D341Med (cell line): ENCODE results near the gene PCDH1.
"Not testable (repeated sequence)": the region's sequence is repeated elsewhere in the genome, so short reads cannot be mapped to it uniquely, and the experiment has no call there.

Experiments
- DNase-seq: peaks from one replicate; pipeline ENCODE4 v3.0.0; 2012; ENCODE audit warnings: low spot score

Gene PCDH1

DNA sequence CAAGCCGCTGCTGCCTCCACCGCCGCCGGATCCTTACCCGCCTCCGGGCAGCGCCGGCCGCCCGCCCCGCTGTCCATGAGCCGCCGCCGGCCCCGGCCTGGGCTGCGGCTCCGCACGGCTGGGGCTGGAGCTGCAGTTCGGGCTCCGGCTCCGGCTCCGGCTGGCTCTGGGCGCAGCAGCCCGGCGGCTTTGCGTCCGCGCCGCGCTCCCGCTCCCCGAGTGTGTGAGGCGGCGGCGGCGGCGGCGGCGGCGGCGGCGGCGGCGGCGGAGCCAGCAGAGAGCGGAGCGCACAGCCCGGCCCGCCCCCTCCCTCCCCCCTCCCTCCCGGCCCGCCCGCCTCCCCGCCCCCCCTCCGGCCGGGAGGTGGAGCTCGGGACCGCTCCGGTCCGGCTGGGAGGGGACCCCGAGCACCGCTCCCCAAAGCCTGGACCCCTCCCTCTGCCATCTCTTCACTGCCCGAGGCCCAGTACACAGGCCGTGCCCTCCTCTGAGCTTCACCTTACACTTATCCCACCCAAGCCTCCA, at the start of gene PCDH1:
Gene PCDH1, minus strand, starts transcription at position 225 of the 525 bp plus-strand sequence. Its CDS starts 148 bp downstream, at position 77.
- DNase-seq, result peak; percentile 70

DNA sequence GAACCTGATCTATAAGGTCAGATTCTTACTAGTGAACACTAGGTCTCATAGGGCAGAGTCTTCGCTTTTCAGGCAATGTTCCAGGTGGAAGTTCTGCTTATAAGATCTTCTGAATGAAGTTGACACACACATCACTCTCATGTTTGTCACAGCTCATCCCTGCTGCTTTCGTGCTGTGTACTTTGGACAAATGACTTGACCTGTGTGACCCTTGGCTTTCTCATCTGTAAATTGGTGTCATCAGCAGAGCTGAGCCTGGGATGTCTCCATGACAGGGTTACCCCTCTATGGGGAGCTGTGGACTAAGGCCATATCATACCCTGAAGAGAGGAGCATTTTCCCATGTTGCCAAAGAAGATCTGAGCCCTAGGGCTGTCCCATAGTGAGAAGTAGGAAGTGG, 48.2 kb upstream of the PCDH1 start:
- DNase-seq, result no peak

DNA sequence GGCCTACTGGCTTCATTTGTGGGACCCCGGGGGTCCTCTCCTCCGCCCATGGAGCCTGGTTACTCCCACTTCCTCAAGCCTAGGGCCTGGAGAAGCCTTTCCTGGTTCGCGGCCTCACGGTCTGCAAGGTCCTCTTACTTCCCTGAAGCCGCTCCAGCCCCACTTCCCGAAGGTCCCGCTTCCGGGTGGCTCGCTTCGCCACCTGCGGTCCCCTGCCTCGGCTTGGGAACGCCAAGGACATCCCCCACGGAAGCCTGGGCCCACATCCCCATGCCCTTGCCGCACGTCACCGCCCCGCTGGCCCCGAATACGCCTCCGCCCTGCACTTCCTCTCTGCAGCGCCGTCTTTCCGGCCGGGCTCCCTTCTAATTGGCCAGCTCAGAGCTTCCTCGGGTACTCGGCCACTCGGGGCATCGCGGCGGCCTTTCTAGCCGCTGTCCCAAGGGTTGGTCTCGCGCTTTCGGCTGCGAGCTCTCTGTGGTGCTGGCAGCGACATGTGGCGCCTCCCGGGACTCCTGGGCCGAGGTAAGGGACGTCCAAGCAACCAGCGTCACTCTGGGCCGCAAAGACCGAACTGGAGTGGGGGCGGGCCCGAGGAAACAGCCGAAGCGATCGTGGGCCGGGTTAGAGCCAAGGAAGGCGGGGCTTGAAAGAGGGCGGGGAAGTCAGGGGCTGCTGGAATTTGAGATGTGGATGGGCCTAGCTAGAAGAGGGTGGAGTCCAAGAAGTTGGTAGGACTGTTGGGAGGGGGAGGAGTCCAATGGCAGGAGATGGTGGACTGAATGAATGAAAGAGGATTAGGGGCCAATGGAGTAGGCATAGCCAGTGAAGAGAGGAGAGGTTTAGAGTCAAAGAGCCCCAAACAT, 45.5 kb upstream of the PCDH1 start, which contains the start of gene DELE1:
Gene DELE1, plus strand, starts transcription at position 424 of the 866 bp plus-strand sequence. Its CDS starts 71 bp downstream, at position 495.
- peak; percentile 83 for DNase-seq

DNA sequence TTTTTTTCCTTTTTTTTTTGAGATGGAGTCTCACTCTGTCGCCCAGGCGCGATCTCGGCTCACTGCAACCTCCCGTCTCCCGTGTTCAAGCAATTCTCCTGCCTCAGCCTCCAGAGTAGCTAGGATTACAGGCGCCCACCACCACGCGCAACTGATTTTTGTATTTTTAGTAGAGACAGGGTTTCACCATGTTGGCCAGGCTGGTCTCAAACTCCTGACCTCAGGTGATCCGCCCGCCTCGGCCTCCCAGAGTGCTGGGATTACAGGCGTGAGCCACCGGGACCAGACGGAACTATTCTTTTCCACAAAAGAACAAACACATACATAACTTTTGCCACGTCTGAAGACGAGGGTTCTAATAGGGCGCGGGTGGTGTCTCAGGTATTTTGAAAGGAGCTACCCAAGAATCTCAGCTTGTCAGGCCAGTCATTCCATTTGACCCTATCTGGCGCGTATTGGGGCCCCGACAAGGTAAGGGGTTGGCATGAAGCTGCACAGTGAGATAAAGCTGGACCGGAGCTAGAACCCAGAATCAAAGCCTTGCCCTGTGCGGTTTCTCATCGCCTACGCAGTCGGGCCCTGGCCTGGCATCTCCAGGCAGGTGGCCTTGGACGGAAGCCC, 44.7 kb upstream of the PCDH1 start:
- DNase-seq, result not testable (repeated sequence)

DNA sequence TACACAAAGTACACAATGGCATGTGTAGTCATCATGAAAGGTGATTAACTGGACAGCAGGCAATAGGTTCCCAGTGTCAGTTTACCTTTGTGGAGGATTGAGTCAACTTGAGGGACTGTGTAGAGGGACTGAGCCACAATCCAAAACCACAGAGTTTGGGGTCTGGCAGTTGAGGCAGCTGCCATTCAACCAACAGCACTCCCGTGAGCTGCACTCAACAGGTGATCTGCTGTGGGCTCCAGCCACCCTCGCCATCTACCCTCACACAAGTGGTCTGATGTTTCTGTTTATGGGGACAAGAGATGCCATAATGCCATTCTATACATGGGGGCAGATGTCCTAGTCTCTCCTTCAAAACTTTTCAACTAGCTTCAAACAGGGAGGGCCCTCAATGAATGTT, 42.6 kb upstream of the PCDH1 start:
- DNase-seq, result no peak

DNA sequence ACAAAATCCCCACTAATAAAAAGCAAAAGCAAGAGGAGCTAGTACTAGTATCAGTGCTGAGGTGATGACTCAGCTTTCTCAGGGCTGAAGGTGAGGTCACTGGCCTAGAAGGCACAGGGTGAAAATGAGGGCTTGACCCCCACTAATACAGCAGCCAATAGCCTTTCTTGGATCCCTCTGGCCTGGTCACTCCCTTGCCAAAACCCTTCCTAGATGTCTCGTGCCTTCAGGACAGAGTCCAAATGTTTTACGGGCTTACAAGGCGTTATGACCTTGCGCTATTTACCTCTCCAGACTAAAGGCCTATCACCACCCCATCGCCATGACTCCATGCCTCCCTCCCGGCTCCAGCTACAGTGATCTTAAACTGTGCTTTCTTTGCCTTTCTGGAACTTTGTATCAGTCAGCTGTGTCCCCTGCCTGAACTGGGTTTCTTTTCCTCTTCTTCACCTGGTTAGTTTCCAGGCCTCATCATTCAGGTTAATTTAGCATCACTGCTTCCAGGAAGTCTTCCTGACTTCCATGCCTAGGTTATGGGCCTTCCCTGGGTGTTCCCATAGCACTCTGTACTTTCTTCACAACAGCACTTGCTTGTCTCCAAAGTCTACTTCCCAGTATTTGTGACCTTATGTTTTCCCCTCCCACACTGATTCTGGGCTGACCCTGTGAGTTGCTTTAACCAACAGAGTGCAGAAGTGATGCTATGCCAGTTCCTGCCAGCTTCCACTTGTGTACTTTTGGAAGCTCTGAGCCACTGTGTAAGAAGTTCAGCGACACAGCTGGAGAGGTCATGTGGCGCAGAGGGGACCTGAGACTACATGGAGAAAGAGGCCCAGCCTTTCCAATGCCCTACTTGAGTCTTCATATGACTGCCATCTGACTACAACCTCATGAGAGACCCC, 41.3 kb upstream of the PCDH1 start:
- DNase-seq, result no peak

DNA sequence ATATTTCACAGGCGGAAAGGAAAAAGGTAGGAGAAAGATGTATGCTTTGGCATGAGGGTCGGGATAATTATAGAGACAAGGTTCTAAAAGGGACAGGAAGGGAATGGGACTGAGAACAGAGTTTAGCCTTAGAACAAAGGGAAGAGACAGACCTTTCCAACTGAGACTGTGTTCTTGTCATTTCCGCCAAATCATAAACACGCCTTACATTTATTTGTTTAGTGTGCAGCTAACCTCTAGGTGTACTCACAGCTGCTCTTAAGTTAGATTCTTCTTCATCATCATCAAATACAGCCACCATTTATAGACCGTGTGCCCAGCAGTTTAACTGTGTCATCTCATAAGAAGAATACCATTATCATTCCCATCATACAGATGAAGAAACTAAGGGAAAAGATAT, 39.5 kb upstream of the PCDH1 start:
- DNase-seq, result no peak

DNA sequence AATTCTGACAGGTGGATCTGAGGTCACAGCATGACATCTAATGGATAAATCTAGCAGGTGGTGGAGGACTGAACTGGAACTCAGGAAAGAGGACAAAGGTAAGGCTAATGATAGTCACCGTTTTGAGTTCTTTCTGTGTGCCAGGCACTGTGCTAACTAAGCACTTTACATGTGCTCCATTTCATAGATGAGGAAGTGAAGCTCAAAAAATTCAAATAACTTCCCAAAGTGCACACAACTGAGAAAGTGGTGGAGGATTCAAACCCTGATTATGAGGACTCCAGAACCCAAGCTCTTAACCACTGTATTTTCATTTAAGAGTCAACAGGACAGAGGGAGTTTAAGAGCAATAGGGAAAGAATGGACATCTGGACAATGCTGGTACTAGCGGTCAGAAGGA, 38.3 kb upstream of the PCDH1 start:
- DNase-seq, result no peak

DNA sequence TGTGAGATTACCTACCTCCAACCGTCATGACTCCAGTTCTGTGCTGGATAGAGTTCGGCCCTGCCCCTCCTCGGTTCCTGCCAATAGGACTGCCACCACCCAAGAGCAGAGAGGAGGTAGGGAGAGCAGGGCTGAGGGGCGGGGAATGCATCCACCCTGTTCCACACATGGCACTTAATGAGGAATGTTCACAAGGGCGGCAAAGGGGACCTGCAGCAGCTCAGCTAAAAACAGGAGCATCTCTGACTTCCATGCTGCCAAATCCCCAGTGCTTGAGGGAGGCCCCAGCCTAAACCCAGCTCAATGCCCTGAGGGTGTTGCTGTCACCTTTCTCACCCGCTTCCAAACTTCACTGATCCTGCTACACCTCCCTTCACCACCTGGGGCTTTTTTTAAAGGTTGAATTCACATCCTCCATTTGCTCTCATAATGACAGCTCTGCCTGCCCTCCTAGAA, 37.7 kb upstream of the PCDH1 start:
- no peak for DNase-seq

DNA sequence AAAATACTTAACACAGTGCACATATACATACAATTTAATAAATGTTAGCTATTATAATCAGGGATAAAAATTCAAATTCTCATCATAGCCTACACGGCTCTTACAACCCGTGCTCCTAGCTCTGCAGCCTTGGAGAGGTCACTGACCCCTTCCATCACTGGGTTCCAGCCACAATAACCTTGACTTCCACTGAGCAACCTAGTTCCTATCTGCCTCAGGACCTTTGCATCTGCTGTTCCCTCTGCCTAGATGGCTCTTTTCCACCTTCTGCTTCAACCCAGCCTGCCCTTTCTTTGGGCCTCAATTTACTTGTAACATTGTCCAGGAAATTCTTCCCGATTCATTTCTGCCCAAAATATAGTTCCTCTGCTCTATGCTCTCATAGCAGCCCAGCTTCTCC, 36.6 kb upstream of the PCDH1 start:
- no peak for DNase-seq

DNA sequence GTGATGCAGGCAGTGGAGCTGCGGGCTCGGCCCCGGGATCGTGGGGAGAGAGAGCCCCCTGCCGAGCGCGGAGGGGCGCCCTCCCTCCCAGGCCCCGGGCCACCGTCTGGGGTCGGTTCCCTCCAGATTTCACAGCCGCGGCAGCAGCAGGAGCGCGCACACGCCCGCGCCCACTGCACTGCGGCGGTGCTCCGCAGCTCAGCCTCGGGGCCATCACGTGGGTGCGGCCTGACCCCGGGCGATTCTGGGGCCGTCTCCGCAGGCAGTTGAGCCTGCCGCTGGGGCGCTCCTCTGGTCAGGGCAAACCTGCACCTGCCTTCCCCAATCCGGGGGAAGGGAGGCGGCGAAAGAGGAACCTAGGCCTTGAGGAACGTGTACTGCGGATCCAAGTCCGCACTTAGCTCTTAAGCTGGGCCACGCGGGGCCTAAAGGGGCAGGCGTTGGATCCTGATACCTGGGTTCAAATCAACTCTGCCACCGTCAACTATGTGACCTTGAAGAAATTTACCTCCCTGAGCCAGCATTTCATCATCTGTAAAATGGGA, 36.1 kb upstream of the PCDH1 start:
- peak; percentile 46 for DNase-seq

DNA sequence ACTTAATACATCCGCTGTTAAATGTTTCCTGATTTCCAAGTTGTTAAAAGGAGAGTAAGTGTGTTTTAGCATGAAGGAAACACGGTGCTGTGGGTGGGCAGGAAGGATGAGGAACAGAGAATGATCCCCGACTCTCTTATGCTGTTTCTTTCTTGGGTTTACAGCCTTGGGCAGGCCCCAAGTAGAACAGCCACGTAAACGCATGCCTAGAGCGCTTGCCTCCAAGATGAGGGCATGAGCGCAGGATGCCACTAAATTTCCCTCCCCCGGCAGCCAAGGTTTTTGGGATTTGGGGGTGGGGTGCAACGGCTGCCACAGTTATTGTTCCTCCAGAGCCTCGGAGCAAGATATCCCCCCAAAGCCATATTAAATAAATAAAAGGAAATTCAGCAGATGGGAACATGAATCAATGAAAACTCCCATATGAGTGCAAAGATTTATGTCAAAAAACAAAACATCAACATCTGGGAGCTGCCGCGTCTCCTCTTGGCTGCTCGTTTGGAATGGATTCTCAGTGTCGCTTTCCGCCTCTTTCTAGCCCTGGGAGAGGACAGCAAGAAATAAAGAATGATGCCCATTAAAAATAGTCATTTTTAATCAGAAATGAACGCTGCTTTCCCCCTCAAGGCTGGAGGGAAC, 35.5 kb upstream of the PCDH1 start:
- DNase-seq, result no peak

DNA sequence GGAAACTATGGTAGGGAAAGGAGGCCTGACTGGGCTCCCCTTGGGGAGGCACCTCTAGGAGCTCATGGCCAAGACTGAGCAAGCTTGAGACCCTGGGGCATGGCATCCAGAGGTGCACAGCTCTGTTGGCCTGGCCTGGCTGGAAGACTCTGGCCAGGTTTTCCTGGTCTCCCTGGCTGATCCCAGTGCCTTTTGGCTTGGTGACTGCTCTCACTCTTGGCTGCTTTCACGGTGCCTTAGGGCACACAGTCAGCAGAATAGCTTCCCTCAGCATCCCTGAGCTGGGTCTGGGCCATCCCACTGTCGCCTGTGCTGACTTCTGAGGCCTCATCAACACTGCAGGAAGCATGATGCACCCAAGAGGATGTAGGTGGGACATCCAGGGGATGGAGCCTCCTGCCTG, 32.1 kb upstream of the PCDH1 start:
- DNase-seq, result no peak

DNA sequence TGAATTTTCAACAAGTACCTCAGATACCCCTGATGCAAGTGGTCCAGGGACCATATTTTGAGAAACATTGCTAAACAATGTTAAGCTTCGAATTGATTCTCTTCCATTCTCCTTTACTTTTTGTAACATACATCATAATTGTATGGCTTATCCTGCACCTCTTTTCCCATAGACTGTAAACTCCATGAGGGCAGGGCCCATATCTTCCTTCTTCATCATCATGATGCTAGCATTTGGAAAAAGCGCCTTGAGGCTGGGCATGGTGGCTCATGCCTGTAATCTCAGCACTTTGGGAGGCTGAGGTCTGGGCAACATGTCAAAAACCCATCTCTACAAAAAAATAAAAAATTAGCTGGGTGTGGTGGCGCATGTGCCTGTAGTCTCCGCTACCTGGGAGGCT, 31.0 kb upstream of the PCDH1 start:
- no peak for DNase-seq

DNA sequence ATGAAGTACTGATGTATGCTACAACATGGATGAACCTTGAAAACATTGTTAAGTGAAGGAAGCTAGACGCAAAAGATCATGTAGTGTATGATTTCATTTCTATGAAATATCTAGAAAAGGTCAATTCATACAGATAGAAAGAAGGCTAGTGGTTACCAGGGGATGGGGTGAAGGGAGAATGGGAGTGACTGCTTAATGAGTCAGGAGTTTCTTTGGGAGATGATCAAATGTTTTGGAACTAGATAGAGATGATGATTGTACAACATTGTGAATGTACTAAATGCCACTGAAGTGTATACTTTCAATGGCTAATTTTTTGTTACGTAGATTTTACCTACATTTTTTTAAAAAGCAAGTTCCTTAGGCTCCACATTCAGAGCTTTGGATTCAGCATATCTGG, 30.6 kb upstream of the PCDH1 start:
- DNase-seq, result no peak

DNA sequence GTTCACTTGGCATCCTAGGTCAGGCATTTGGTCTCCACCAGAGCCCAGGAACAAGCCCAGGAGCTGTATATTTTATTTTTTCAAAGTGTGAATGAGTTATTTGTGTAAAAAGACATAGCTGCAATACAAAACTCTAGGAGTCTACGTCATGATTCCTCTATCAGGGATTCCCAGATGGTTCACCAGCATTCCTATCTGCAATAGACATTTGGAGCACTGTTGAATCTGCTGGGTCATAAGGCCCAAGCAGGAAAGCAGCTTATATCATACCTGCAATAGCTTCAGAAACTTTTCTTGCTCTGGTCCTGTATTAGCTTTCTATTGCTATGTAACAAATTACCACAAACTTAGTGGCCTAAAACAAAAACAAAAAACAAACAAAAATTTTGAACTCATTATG, 28.8 kb upstream of the PCDH1 start:
- no peak for DNase-seq

DNA sequence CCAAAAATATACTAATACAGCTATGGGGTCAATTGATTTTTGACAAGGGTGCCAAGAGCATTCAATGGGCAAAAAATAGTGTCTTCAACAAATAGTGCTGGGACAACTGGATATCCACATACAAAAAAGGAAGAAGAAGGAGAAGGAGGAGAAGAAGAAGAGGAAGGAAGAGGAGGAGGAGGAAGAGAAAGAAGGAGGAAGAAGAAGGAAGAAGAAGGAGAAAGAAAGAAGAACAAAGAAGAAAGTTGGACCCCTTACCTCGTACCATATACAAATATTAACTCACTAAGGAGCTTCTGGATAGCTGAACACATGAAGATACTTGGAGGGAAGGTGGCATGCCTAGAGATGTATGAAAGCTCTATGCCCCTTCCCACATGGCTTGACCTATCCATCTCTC, 28.3 kb upstream of the PCDH1 start:
- DNase-seq, result no peak

DNA sequence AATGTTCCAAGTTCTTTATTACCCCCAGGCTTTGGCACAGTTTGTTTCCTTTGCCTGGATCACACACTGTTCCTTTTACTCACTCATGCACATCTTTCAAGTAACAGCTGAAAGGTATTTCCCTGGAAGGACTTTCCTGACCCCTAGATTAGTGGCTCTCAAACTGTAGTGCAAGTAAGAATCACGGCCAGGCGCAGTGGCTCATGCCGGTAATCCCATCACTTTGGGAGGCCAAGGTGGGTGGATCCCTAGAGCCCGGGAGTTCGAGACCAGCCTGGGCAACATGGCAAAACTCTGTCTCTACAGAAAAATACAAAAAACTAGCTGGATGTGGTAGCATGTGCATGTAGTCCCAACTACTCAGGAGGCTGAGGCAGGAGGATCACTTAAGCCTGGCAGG, 26.3 kb upstream of the PCDH1 start:
- no peak for DNase-seq

DNA sequence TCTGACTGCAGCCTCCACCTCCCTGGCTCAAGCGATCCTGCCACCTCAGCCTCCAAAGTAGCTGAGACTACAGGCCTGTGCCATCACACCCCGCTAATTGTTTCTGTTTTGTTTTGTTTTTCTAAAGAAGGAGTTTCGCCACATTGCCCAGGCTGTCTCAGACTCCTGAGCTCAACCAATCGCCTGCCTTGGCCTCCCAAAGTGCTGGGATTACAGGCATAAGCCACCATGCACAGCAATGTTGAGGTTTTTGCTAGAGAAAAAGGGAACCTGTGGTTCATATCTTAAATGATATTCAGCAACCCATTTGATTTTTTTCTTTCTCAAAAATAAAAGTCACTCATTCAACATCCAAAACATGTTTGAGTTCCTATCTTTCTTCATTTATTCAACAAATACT, 25.1 kb upstream of the PCDH1 start:
- no peak for DNase-seq

DNA sequence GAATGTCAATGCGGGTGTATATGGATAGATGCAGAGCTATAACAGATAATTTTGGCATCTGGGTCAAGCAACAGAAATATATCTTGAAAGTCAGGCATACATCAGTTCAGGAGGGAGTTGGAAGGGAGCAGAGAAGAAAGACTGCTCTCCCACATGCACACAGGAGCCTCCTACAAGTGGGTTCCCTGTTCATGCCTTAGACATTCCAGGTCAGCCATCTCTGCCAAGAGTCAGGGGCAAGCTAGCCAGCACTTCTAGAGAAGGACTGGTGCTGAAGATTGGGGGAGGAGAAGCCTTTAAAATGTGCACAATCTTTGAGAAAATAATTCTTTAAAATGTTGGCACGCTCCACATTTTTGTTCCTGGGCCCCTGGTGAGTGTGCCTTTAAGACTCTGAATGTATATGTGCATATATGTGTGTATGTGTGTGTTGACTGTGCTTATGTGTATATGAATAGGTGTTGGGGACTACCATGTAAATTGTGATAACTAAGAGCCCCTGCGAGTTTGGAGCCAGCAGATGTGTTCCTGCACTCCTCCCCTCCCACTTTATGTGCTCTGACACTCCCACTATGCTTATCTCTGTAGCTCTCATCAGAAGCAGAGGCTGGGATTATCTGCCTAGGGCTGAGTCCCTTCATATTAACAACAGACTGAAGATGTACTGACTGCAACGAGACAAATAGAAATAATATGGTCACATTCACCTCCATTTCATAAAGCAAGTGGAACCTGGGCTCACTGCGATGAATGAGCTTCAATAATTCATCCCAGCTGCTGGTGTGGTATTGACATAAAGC, 24.0 kb upstream of the PCDH1 start:
- DNase-seq, result no peak
